Smooth muscle cell (in vitro differentiated cells): ENCODE results near the gene TBCK. TPM values are rescaled to one million over a fixed set of nuclear protein-coding genes. Genes with fewer than 3 reads are reported as not detected.

ENCODE experiments used
- DNase-seq: peaks from one replicate; lab custom pipeline; 2025; ENCODE audit not compliant: unreplicated experiment; lab: John Stamatoyannopoulos, UW
- H2AFZ ChIP-seq: fragments of 200-600 bp; sonication (generic); 2 replicates; pipeline ENCODE4 v1.6.0; 2016; ENCODE audit warnings: antibody characterized with exemption, low read depth, mild to moderate bottlenecking
- H3F3A ChIP-seq: fragments of 200-600 bp; sonication (generic); 2 replicates; pipeline ENCODE4 v1.6.0; 2017; ENCODE audit warnings: antibody characterized with exemption, low read depth
- H3K27ac ChIP-seq: fragments of 200-600 bp; sonication (generic); 2 replicates; pipeline ENCODE4 v1.5.1; 2016; ENCODE audit warnings: low read depth, mild to moderate bottlenecking
- H3K27me3 ChIP-seq: fragments of 200-600 bp; sonication (generic); 2 replicates; pipeline ENCODE4 v1.6.1; 2016; ENCODE audit warnings: low read depth, mild to moderate bottlenecking
- H3K36me3 ChIP-seq: fragments of 200-600 bp; sonication (generic); 2 replicates; pipeline ENCODE4 v1.5.1; 2016; ENCODE audit warnings: low read depth
- H3K4me1 ChIP-seq: fragments of 200-600 bp; sonication (generic); 2 replicates; pipeline ENCODE4 v1.5.1; 2016; ENCODE audit warnings: low read depth
- H3K4me2 ChIP-seq: fragments of 200-600 bp; sonication (generic); 2 replicates; pipeline ENCODE4 v1.6.0; 2016; ENCODE audit warnings: mild to moderate bottlenecking
- H3K4me3 ChIP-seq: fragments of 200-600 bp; sonication (generic); 2 replicates; pipeline ENCODE4 v1.5.1; 2016; ENCODE audit warnings: mild to moderate bottlenecking
- H3K79me2 ChIP-seq: fragments of 200-600 bp; sonication (generic); 2 replicates; pipeline ENCODE4 v1.6.0; 2016; ENCODE audit warnings: low read depth, mild to moderate bottlenecking
- H3K9ac ChIP-seq: fragments of 200-600 bp; sonication (generic); 2 replicates; pipeline ENCODE4 v1.6.0; 2016; ENCODE audit warnings: low read depth
- H3K9me3 ChIP-seq: fragments of 200-600 bp; sonication (generic); replicated peaks from 2 replicates; pipeline ENCODE4 v1.5.1; 2016; ENCODE audit warnings: low read depth
- H4K20me1 ChIP-seq: fragments of 200-600 bp; sonication (generic); 2 replicates; pipeline ENCODE4 v1.6.0; 2016; ENCODE audit warnings: low read depth
- WGBS: methylation state at CpG from one replicate; pipeline ENCODE4 v1.1.7; 2016; ENCODE audit warnings: low lambda C conversion rate; 5-methylcytosine and 5-hydroxymethylcytosine counted together
- polyA plus RNA-seq: library from polyadenylated mRNA; unstranded; fragments of >200 nt; fragmentation: Nextera tagmentation; extraction: Ambion mirVana; gene quantifications from 2 replicates; pipeline ENCODE4 v1.2.1, GENCODE V29; 2016
- total RNA-seq: library from RNA; depleted of rRNA; stranded (reverse); fragments of >200 nt; gene quantifications from 2 replicates; pipeline ENCODE4 v1.2.3, GENCODE V29; 2014
- TF ChIP-seq, protein P1 (sequence below): fragments of 200-600 bp; sonication (generic); IDR thresholded peaks from 2 replicates; pipeline ENCODE4 v1.5.1; 2017; ENCODE audit warnings: borderline replicate concordance, mild to moderate bottlenecking, antibody characterized with exemption; ENCODE audit not compliant: insufficient read depth, poor library complexity, severe bottlenecking

TBCK gene
- total and polyA plus RNA-seq, 2 experiments from 2014 or later, result 10.0 to 28.1 TPM

DNA sequence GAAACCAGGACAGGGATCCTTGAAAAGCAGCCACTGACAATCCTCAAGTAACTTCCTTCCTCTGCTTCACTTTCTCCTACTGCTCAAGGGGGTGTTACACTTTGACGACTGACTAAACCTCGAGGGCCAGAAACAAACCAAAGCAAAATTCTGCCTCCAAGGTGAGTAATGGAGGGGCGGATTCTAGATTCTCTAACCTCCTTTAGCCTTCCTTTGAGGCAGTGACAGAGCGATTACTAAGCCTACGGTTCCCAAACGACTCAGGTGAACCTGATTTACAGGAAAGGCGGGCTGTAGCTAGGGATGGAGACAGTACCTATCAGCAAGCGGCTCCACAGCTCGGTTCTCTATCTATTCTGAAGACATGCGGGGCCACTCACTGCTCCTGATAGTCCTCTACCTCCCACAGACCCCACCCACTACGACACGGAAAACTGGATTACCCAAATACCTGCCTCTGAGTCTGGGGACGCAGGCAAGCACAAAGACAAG lies 487 bp downstream of the TBCK start:
- TF ChIP-seq, protein P1, sequence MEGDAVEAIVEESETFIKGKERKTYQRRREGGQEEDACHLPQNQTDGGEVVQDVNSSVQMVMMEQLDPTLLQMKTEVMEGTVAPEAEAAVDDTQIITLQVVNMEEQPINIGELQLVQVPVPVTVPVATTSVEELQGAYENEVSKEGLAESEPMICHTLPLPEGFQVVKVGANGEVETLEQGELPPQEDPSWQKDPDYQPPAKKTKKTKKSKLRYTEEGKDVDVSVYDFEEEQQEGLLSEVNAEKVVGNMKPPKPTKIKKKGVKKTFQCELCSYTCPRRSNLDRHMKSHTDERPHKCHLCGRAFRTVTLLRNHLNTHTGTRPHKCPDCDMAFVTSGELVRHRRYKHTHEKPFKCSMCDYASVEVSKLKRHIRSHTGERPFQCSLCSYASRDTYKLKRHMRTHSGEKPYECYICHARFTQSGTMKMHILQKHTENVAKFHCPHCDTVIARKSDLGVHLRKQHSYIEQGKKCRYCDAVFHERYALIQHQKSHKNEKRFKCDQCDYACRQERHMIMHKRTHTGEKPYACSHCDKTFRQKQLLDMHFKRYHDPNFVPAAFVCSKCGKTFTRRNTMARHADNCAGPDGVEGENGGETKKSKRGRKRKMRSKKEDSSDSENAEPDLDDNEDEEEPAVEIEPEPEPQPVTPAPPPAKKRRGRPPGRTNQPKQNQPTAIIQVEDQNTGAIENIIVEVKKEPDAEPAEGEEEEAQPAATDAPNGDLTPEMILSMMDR, result no peak
- no peak for DNase-seq

DNA sequence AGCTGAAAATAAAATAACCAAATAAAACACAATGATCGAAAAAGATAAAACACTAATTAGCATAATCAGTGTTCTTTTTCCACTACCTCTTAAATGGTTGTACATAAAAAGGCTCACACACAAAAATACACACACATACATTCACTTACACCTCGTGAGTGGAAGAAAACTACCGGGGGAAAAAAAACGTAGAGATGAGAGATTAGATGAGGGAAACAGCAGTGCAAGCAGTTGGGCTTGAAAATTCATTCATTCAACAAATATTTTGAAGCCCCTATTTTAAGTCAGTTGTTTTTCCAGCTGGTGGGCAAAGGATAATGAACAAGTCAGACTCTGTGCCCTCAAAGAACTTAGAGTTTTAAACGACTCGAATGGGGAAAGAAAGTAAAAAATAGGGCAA lies 1.0 kb downstream of the TBCK start:
- Histone ChIP-seq H3K27ac (peak overlapping the region; percentile 99), H2AFZ (peak overlapping the region; percentile 93), H3K27me3 (no peaks in the 10 kb centered on the region), H3K4me3 (peak overlapping the region; percentile 92), H3K4me2 (peak overlapping the region; percentile 89), H3F3A (no peaks in the 10 kb centered on the region), H3K9ac (peak overlapping the region; percentile 99), H3K36me3 (no peaks in the 10 kb centered on the region), H3K4me1 (peaks cover 20% of the 10 kb centered on the region), H3K79me2 (peaks cover 85% of the 10 kb centered on the region), H4K20me1 (no peaks in the 10 kb centered on the region), H3K9me3 (no peaks in the 10 kb centered on the region)
- TF ChIP-seq, protein P1, result no peak
- 59% methylated on average over 6 of the region's 6 CpGs for WGBS
- no peak for DNase-seq

More for the DNA sequence above, 487 bp downstream of the TBCK start:
- WGBS, result 2% methylated on average over 13 of the region's 13 CpGs
- Histone ChIP-seq H3K4me3 (peak overlapping the region; percentile 92), H3F3A (no peaks in the 10 kb centered on the region), H3K4me2 (peak overlapping the region; percentile 89), H3K9ac (peak overlapping the region; percentile 99), H4K20me1 (no peaks in the 10 kb centered on the region), H3K79me2 (peaks cover 85% of the 10 kb centered on the region), H3K4me1 (peaks cover 20% of the 10 kb centered on the region), H3K9me3 (no peaks in the 10 kb centered on the region), H3K27me3 (no peaks in the 10 kb centered on the region), H3K27ac (peak overlapping the region; percentile 99), H3K36me3 (no peaks in the 10 kb centered on the region), H2AFZ (peak overlapping the region; percentile 93)

DNA sequence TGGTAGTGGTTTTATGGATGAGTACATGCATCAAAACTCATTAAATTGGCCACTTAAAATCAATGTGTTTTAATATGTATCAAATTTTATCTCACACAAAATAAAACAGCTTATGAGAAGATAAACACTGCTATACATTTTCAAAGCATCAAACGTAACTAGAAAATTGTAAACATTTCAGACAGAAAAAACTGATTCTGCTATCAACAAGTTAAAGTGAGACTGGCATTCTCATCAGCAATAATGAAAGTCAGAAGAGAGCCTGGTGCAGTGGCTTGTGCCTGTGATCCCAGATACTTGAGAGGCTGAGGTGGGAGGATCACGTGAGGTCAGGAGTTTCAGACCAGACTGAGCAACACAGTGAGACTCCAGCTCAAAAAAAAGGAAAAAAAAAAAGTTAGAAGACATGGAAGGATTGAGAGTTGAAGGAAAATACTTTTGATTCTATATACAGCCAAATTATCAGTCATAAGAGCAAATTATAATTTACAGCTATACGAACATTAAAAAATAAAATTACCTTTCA lies 2.9 kb downstream of the TBCK start:
- H3K36me3 ChIP-seq, result no peaks in the 10 kb centered on the region
- H3K27ac ChIP-seq, result no peak overlapping the region
- TF ChIP-seq, protein P1, result no peak
- no peaks in the 10 kb centered on the region for H3K9me3 ChIP-seq
- H2AFZ ChIP-seq, result no peak overlapping the region
- peaks cover 19% of the 10 kb centered on the region for H3K4me1 ChIP-seq
- no peaks in the 10 kb centered on the region for H3F3A ChIP-seq
- WGBS, result 95% methylated on average over 3 of the region's 3 CpGs
- H3K79me2 ChIP-seq, result peaks cover 72% of the 10 kb centered on the region
- no peak for DNase-seq
- no peaks in the 10 kb centered on the region for H4K20me1 ChIP-seq
- no peak overlapping the region for H3K9ac ChIP-seq
- no peaks in the 10 kb centered on the region for H3K27me3 ChIP-seq
- H3K4me2 ChIP-seq, result no peak overlapping the region
- H3K4me3 ChIP-seq, result no peak overlapping the region

DNA sequence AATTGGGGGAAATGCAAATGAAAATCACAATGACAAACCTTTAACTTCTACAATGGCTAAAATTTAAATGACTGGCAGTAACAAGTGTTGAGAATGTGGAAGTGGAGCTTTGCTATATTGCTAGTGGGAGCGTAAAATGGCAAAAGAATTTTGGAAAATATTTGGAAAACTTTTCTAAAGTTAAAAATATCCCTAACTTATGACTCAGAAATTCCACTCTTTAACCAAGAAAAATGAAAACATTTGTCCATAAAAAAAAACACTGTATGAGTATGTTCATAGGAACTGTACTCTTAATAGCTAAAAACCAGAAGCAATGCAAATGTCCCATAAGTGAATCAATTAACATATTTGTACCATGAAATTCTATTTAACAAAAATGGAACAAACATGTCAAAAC lies 3.6 kb downstream of the TBCK start:
- H3K36me3 ChIP-seq, result no peaks in the 10 kb centered on the region
- 91% methylated on average over 1 of the region's 1 CpG for WGBS
- no peaks in the 10 kb centered on the region for H4K20me1 ChIP-seq
- H2AFZ ChIP-seq, result no peak overlapping the region
- no peaks in the 10 kb centered on the region for H3K27me3 ChIP-seq
- peaks cover 65% of the 10 kb centered on the region for H3K79me2 ChIP-seq
- no peaks in the 10 kb centered on the region for H3K9me3 ChIP-seq
- H3K4me3 ChIP-seq, result no peak overlapping the region
- no peak for DNase-seq
- H3K9ac ChIP-seq, result no peak overlapping the region
- H3F3A ChIP-seq, result no peaks in the 10 kb centered on the region
- H3K4me1 ChIP-seq, result peaks cover 12% of the 10 kb centered on the region
- no peak overlapping the region for H3K4me2 ChIP-seq
- TF ChIP-seq, protein P1, result no peak
- H3K27ac ChIP-seq, result no peak overlapping the region
